HCT116 (cell line): ENCODE results near the gene GABBR2. TPM values are rescaled to one million over a fixed set of nuclear protein-coding genes. Genes with fewer than 3 reads are reported as not detected.

ENCODE experiments used
- ATAC-seq: fragments of 200-7000 bp; cut with Tn5 transposase; 2 replicates; pipeline ENCODE4 v1.9.1; 2020; ENCODE audit warnings: mild to moderate bottlenecking, moderate library complexity
- BruUV-seq: library from RNA; stranded (reverse); fragments of 400-500 nt; replicated peaks from 2 replicates; lab custom pipeline; 2021; lab: Mats Ljungman, UMichigan
- CTCF ChIA-PET: fragments of 300-600 bp; sonication (Branson Sonifier 250); formaldehyde crosslinking; loops from one replicate; lab custom pipeline; 2021; ENCODE audit warnings: antibody characterized with exemption; lab: Charles Lee
- POLR2A ChIA-PET: fragments of 300-600, 350-600 bp; sonication (Branson Sonifier 250); formaldehyde crosslinking; loops from one replicate; lab custom pipeline; 2021; ENCODE audit warnings: antibody characterized with exemption; lab: Charles Lee
- RAD21 ChIA-PET, 2 experiments: fragments of 300-600 bp; sonication (Branson Sonifier 250); formaldehyde crosslinking; loops; one replicate each; lab custom pipeline; 2023; ENCODE audit warnings: low total read pairs in 2 of 2; ENCODE audit not compliant: uncharacterized antibody in 2 of 2, unreplicated experiment in 2 of 2, low non-redundant PET in 1 of 2; lab: Charles Lee
- DNase-seq: peaks from one replicate; pipeline ENCODE4 v3.0.0-alpha.2; 2010; ENCODE audit warnings: low read depth, low spot score
- H2AFZ ChIP-seq: fragments of 200-600 bp; shearing (Covaris generic), sonication (generic); 2 replicates; pipeline ENCODE4 v1.6.1; 2017; ENCODE audit warnings: low read depth, mixed run types, mixed read lengths, antibody characterized with exemption, low read length; ENCODE audit not compliant: poor library complexity, severe bottlenecking
- H3K27ac ChIP-seq: 2 replicates; pipeline ENCODE4 v1.5.1; 2012; ENCODE audit warnings: low read depth, low read length
- H3K27me3 ChIP-seq: fragments of 200-600 bp; sonication (generic); 2 replicates; pipeline ENCODE4 v1.6.1; 2016; ENCODE audit warnings: mixed run types, low read length, mixed read lengths; ENCODE audit not compliant: insufficient read depth
- H3K36me3 ChIP-seq, 2 experiments: fragments of 200-500 bp in 1 of 2; fragments of 200-600 bp in 1 of 2; sonication (Bioruptor generic) in 1 of 2; sonication (generic) in 1 of 2; 2 replicates each; pipeline versions ENCODE4 v1.5.1 to v1.6.1; 2014 to 2016; ENCODE audit warnings: low read length in 2 of 2, inconsistent platforms in 1 of 2, mixed read lengths in 1 of 2, mixed run types in 1 of 2; ENCODE audit not compliant: insufficient read depth in 2 of 2, control insufficient read depth in 1 of 2
- H3K4me1 ChIP-seq, 2 experiments: fragments of 200-600 bp in 1 of 2; sonication (generic) in 1 of 2; 2 replicates each; pipeline versions ENCODE4 v1.5.1 to v1.6.1; 2012 to 2017; ENCODE audit warnings: low read length in 2 of 2, inconsistent platforms in 1 of 2, mild to moderate bottlenecking in 1 of 2, mixed read lengths in 1 of 2, mixed run types in 1 of 2, moderate library complexity in 1 of 2; ENCODE audit not compliant: insufficient read depth in 2 of 2, control insufficient read depth in 1 of 2
- H3K4me2 ChIP-seq: fragments of 200-600 bp; sonication (generic); 2 replicates; pipeline ENCODE4 v1.6.1; 2017; ENCODE audit warnings: mixed run types, low read length, mixed read lengths
- H3K4me3 ChIP-seq, 2 experiments: fragments of 200-600 bp in 1 of 2; sonication (generic) in 1 of 2; replicated peaks in 1 of 2; 2 replicates each; pipeline ENCODE4 v1.5.1; 2011 to 2016; ENCODE audit warnings: low read length in 2 of 2, control low read depth in 1 of 2, low read depth in 1 of 2, mild to moderate bottlenecking in 1 of 2, mixed read lengths in 1 of 2, mixed run types in 1 of 2
- H3K79me2 ChIP-seq: fragments of 200-600 bp; sonication (generic); 2 replicates; pipeline ENCODE4 v1.6.1; 2017; ENCODE audit warnings: mild to moderate bottlenecking, mixed run types, low read length, moderate library complexity, mixed read lengths; ENCODE audit not compliant: insufficient read depth
- H3K9ac ChIP-seq: fragments of 200-600 bp; sonication (generic); 2 replicates; pipeline ENCODE4 v1.6.1; 2016; ENCODE audit warnings: low read length, mixed read lengths
- H3K9me2 ChIP-seq: fragments of 200-600 bp; sonication (generic), shearing (Covaris generic); 2 replicates; pipeline ENCODE4 v1.6.1; 2017; ENCODE audit warnings: mixed run types, mild to moderate bottlenecking, moderate library complexity; ENCODE audit not compliant: insufficient read depth
- H3K9me3 ChIP-seq, 2 experiments: fragments of 200-500 bp in 1 of 2; fragments of 200-600 bp in 1 of 2; sonication (Bioruptor generic) in 1 of 2; sonication (generic) in 1 of 2; 2 replicates each; pipeline ENCODE4 v1.6.1; 2014 to 2017; ENCODE audit warnings: low read length in 2 of 2, mixed read lengths in 2 of 2, inconsistent platforms in 1 of 2, low read depth in 1 of 2, mild to moderate bottlenecking in 1 of 2, mixed run types in 1 of 2, moderate library complexity in 1 of 2; ENCODE audit not compliant: control insufficient read depth in 1 of 2, insufficient read depth in 1 of 2
- H4K20me1 ChIP-seq: fragments of 200-600 bp; sonication (generic), shearing (Covaris generic); 2 replicates; pipeline ENCODE4 v1.6.1; 2017; ENCODE audit warnings: mixed run types, mild to moderate bottlenecking, moderate library complexity; ENCODE audit not compliant: insufficient read depth
- ATF3 ChIP-seq: IDR thresholded peaks from 2 replicates; pipeline ENCODE4 v1.6.1; 2012
- REST ChIP-seq: IDR thresholded peaks from 2 replicates; pipeline ENCODE4 v1.6.1; 2012; ENCODE audit warnings: low read depth
- TCF7L2 ChIP-seq: IDR thresholded peaks from 2 replicates; pipeline ENCODE4 v1.7.0; 2011; ENCODE audit warnings: borderline replicate concordance, inconsistent platforms; ENCODE audit not compliant: insufficient read depth, insufficient read length; ENCODE audit errors: extremely low read depth
- YY1 ChIP-seq: IDR thresholded peaks from 2 replicates; pipeline ENCODE4 v1.6.1; 2011; ENCODE audit warnings: low read length, low read depth, moderate library complexity, mild to moderate bottlenecking; ENCODE audit not compliant: insufficient replicate concordance; ENCODE audit errors: extremely low read depth
- ZBTB33 ChIP-seq: IDR thresholded peaks from 2 replicates; pipeline ENCODE4 v1.6.1; 2011; ENCODE audit warnings: mild to moderate bottlenecking, low read length, moderate library complexity; ENCODE audit not compliant: insufficient replicate concordance; ENCODE audit errors: extremely low read depth
- intact Hi-C: fragments of 100-400 bp; cut with micrococcal nuclease; formaldehyde crosslinking; loops from 2 replicates; pipeline ENCODE4 v1.10.0; 2022
- total RNA-seq: library from RNA; stranded (reverse); gene quantifications from one replicate; pipeline ENCODE4 v1.2.1, GENCODE V29; 2021; ENCODE audit not compliant: unreplicated experiment

GABBR2 gene
- total RNA-seq, 1 experiment from 2014 or later = 0.15 TPM

GRCh38 chr9:98583417-98583816 is 125.3 kb downstream of the GABBR2 start:
- no peak for ATAC-seq
- TF ChIP-seq YY1 (no peak), ATF3 (no peak), REST (no peak), ZBTB33 (no peak), TCF7L2 (no peak)
- TF ChIP-seq, all 23 proteins: peak for 0
- RAD21 ChIA-PET = no interaction called here
- Histone ChIP-seq H3K4me3 (no peak overlapping the region), H3K9ac (no peak overlapping the region), H3K27ac (no peak overlapping the region), H3K9me3 (no peaks in the 10 kb centered on the region), H3K9me2 (no peaks in the 10 kb centered on the region), H3K4me1 (peaks cover 3 to 5% of the 10 kb centered on the region in 2 experiments; a peak in 3 of 4 replicates), H3K79me2 (no peaks in the 10 kb centered on the region), H3K27me3 (peaks cover 23% of the 10 kb centered on the region), H3K36me3 (no peaks in the 10 kb centered on the region), H4K20me1 (no peaks in the 10 kb centered on the region), H3K4me2 (no peak overlapping the region), H2AFZ (no peak overlapping the region)
- BruUV-seq = no TSS peak
- DNase-seq = no peak
- POLR2A ChIA-PET = no interaction called here
- CTCF ChIA-PET = no interaction called here
- intact Hi-C loops = no loop called here
